HFFc6 (cell line): ENCODE data around the gene SLC35C1. TPM values are rescaled to one million over a fixed set of nuclear protein-coding genes. Genes with fewer than 3 reads are reported as not detected.

Source experiments
- DNase-seq: peaks from one replicate; pipeline ENCODE4 v3.0.0-alpha.2; 2018
- H3K27ac Mint-ChIP-seq: 2 replicates; pipeline ENCODE4 v1.8.0; 2020; ENCODE audit warnings: mild to moderate bottlenecking, mixed read lengths
- H3K27me3 Mint-ChIP-seq: 2 replicates; pipeline ENCODE4 v1.8.0; 2021; ENCODE audit warnings: mild to moderate bottlenecking, moderate library complexity, mixed read lengths; ENCODE audit not compliant: insufficient read depth
- H3K36me3 Mint-ChIP-seq: 2 replicates; pipeline ENCODE4 v1.8.0; 2021; ENCODE audit warnings: low read depth, mixed read lengths
- H3K4me1 Mint-ChIP-seq: 2 replicates; pipeline ENCODE4 v1.8.0; 2020; ENCODE audit warnings: low read depth, mixed read lengths
- H3K4me3 Mint-ChIP-seq: 2 replicates; pipeline ENCODE4 v1.8.0; 2020; ENCODE audit warnings: mild to moderate bottlenecking, moderate library complexity, mixed read lengths
- H3K9me3 Mint-ChIP-seq: 2 replicates; pipeline ENCODE4 v1.8.0; 2020; ENCODE audit warnings: mild to moderate bottlenecking, mixed read lengths
- CTCF ChIP-seq: fragments of 200-600 bp; sonication (generic); IDR thresholded peaks from 2 replicates; pipeline ENCODE4 v1.5.0; 2021; ENCODE audit warnings: antibody characterized with exemption, mild to moderate bottlenecking
- total RNA-seq, 6 experiments: library from RNA; stranded (reverse); fragmentation: NEBNext Ultra II Directional; extraction: Animal tissue kit (Norgen Biotek cat#: 25700); gene quantifications; 2 replicates in 1 of 6; 3 replicates in 5 of 6; pipeline ENCODE4 v1.2.3, GENCODE V29; 2021

The SLC35C1 gene
- total RNA-seq, 6 experiments from 2014 or later: 24.2 to 29.6 (median 27.4) TPM

- Mint-ChIP-seq H3K4me3 (no peak overlapping the region), H3K27ac (no peak overlapping the region)
Measured at GRCh38 chr11:45809456-45810395, 4.8 kb downstream of the SLC35C1 start.

GRCh38 chr11:45810431-45811108 is 5.6 kb downstream of the SLC35C1 start:
- peaks cover 44% of the 10 kb centered on the region for H3K4me1 Mint-ChIP-seq
- no peaks in the 10 kb centered on the region for H3K9me3 Mint-ChIP-seq
- TF ChIP-seq CTCF: no peak
- no peaks in the 10 kb centered on the region; the same call in none of the 2 replicates for H3K27me3 Mint-ChIP-seq
- peaks cover 19% of the 10 kb centered on the region for H3K36me3 Mint-ChIP-seq
- no peak overlapping the region for H3K27ac Mint-ChIP-seq
- H3K4me3 Mint-ChIP-seq: no peak overlapping the region
- DNase-seq: no peak

More at GRCh38 chr11:45809456-45810395, 4.8 kb downstream of the SLC35C1 start:
- DNase-seq: no peak
- no peaks in the 10 kb centered on the region for H3K9me3 Mint-ChIP-seq
- peaks cover 41% of the 10 kb centered on the region for H3K4me1 Mint-ChIP-seq
- TF ChIP-seq CTCF: no peak
- H3K36me3 Mint-ChIP-seq: peaks cover 19% of the 10 kb centered on the region
- H3K27me3 Mint-ChIP-seq: no peaks in the 10 kb centered on the region; the same call in none of the 2 replicates

GRCh38 chr11:45811109-45811435 is 6.1 kb downstream of the SLC35C1 start:
- no peak for DNase-seq
- Mint-ChIP-seq H3K27me3 (no peaks in the 10 kb centered on the region; the same call in none of the 2 replicates), H3K27ac (no peak overlapping the region), H3K9me3 (no peaks in the 10 kb centered on the region), H3K36me3 (peaks cover 18% of the 10 kb centered on the region), H3K4me1 (peaks cover 46% of the 10 kb centered on the region), H3K4me3 (no peak overlapping the region)
- no peak for TF ChIP-seq CTCF

GRCh38 chr11:45811571-45812290 is 6.8 kb downstream of the SLC35C1 start:
- no peak for TF ChIP-seq CTCF
- H3K27ac Mint-ChIP-seq: no peak overlapping the region
- H3K9me3 Mint-ChIP-seq: no peaks in the 10 kb centered on the region
- H3K36me3 Mint-ChIP-seq: peaks cover 14% of the 10 kb centered on the region
- peaks cover 2% of the 10 kb centered on the region for H3K27me3 Mint-ChIP-seq
- H3K4me1 Mint-ChIP-seq: peaks cover 40% of the 10 kb centered on the region
- no peak overlapping the region for H3K4me3 Mint-ChIP-seq
- no peak for DNase-seq
